GM23248 (cell line): ENCODE results near the gene ZNF821. TPM values are rescaled to one million over a fixed set of nuclear protein-coding genes. Genes with fewer than 3 reads are reported as not detected.

Experiments used
- DNase-seq: peaks from one replicate; pipeline ENCODE4 v3.0.0-alpha.2; 2015
- H2AFZ ChIP-seq: fragments of 200-600 bp; sonication (generic); 2 replicates; pipeline ENCODE4 v1.6.1; 2016; ENCODE audit warnings: antibody characterized with exemption
- H3F3A ChIP-seq: fragments of 200-600 bp; sonication (generic); 2 replicates; pipeline ENCODE4 v1.6.1; 2016; ENCODE audit warnings: mild to moderate bottlenecking, antibody characterized with exemption, mixed run types; ENCODE audit not compliant: insufficient read depth
- H3K27ac ChIP-seq: fragments of 200-600 bp; sonication (generic); 2 replicates; pipeline ENCODE4 v1.5.1; 2016; ENCODE audit warnings: mild to moderate bottlenecking
- H3K27me3 ChIP-seq: fragments of 200-600 bp; sonication (generic); replicated peaks from 2 replicates; pipeline ENCODE4 v1.6.1; 2016; ENCODE audit warnings: mild to moderate bottlenecking; ENCODE audit not compliant: insufficient read depth
- H3K36me3 ChIP-seq: fragments of 200-600 bp; sonication (generic); 2 replicates; pipeline ENCODE4 v1.6.1; 2016; ENCODE audit warnings: low read depth, mild to moderate bottlenecking
- H3K4me1 ChIP-seq: fragments of 200-600 bp; sonication (generic); 2 replicates; pipeline ENCODE4 v1.6.1; 2016; ENCODE audit warnings: mild to moderate bottlenecking; ENCODE audit not compliant: insufficient read depth
- H3K4me2 ChIP-seq: fragments of 200-600 bp; sonication (generic); one replicate; pipeline ENCODE4 v1.6.1; 2016; ENCODE audit warnings: mild to moderate bottlenecking; ENCODE audit not compliant: unreplicated experiment
- H3K4me3 ChIP-seq: fragments of 200-600 bp; sonication (generic); 2 replicates; pipeline ENCODE4 v1.5.1; 2016; ENCODE audit warnings: mild to moderate bottlenecking
- H3K79me2 ChIP-seq: fragments of 200-600 bp; sonication (generic); 2 replicates; pipeline ENCODE4 v1.6.1; 2016; ENCODE audit warnings: mild to moderate bottlenecking; ENCODE audit not compliant: insufficient read depth
- H3K9ac ChIP-seq: fragments of 200-600 bp; sonication (generic); 2 replicates; pipeline ENCODE4 v1.6.1; 2016; ENCODE audit warnings: mild to moderate bottlenecking
- H3K9me2 ChIP-seq: fragments of 200-600 bp; sonication (generic); 2 replicates; pipeline ENCODE4 v1.6.1; 2016; ENCODE audit warnings: mixed run types, mild to moderate bottlenecking, moderate library complexity; ENCODE audit not compliant: insufficient read depth
- H3K9me3 ChIP-seq: fragments of 200-600 bp; sonication (generic); one replicate; pipeline ENCODE4 v1.6.1; 2017; ENCODE audit warnings: low read depth
- H4K20me1 ChIP-seq: fragments of 200-600 bp; sonication (generic); 2 replicates; pipeline ENCODE4 v1.6.0; 2016; ENCODE audit not compliant: insufficient read depth
- EZH2 ChIP-seq: fragments of 200-600 bp; sonication (generic); IDR thresholded peaks from 2 replicates; pipeline ENCODE4 v1.6.1; 2018; ENCODE audit warnings: antibody characterized with exemption, mild to moderate bottlenecking; ENCODE audit not compliant: insufficient read depth, poor library complexity, severe bottlenecking
- EZH2phosphoT487 ChIP-seq: fragments of 200-600 bp; sonication (generic); IDR thresholded peaks from 2 replicates; pipeline ENCODE4 v1.6.1; 2018; ENCODE audit warnings: antibody characterized with exemption, moderate library complexity, mild to moderate bottlenecking, low read depth; ENCODE audit not compliant: insufficient read depth
- WGBS, 2 experiments: methylation state at CpG; one replicate each; pipeline ENCODE4 v1.1.6; 2015 to 2017; ENCODE audit warnings: low lambda C conversion rate in 2 of 2, low coverage in 1 of 2; ENCODE audit errors: missing lambda C conversion rate in 2 of 2; 5-methylcytosine and 5-hydroxymethylcytosine counted together
- in situ Hi-C: fragments of 300-500 bp; cut with MboI; formaldehyde crosslinking; loops from 2 replicates; pipeline ENCODE4 v1.15.0; 2020
- polyA plus RNA-seq: library from polyadenylated mRNA; unstranded; fragments of >200 nt; fragmentation: Nextera tagmentation; extraction: Ambion mirVana; gene quantifications from 2 replicates; pipeline ENCODE4 v1.2.1, GENCODE V29; 2016
- total RNA-seq: library from RNA; depleted of rRNA; stranded (reverse); fragments of >200 nt; shearing (Covaris generic); gene quantifications from 2 replicates; pipeline ENCODE4 v1.2.3, GENCODE V29; 2014

The ZNF821 gene
- total and polyA plus RNA-seq, 2 experiments from 2014 or later = 6.3 to 21.4 TPM

DNA sequence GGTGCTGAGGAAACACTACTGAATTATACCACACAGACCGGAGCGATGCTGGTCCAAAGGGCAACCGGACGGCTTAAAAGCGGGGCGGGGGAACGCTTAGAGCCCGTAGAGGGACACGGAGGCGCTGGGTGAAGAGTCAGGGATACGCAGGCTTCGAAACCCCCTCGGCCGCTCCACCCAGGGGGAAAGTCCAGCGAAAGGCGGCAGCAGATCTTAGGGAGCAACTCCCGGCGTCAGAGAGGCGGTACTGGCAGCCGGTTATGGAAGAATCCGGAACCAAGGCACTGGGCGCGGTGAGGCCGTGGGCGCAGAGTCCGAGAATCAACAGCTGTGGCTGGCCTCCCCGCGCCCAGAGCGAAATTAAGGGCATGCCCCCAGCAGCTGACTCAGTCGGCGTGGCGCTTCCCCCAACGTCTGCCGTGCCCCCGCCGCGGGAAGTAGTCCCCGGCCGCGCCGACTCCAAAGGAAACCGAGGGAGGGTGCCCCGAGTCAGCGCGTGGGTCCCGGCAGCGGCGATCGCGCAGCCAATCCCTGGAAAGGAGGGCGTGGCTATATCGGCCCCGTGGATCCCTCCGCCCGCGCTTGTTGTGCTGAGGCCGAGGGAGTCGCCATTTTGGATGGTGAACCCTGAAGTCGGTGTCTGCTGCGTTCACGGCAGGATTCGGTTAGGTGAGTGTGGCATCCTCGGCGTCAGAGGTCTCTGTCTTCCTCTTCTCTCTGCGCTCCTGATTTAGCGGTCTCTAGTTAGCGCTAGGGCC is 11.1 kb upstream of the ZNF821 start, which contains the start of gene IST1:
IST1 (plus strand) TSS at position 611 of the 758 bp plus-strand sequence. CDS start 20,110 bp downstream, outside the sequence.
- Histone ChIP-seq H3K9me2 (no peaks in the 10 kb centered on the region), H3K4me3 (peak within 1 kb of the TSS; percentile 90), H4K20me1 (peaks cover 8% of the 10 kb centered on the region; the same call in 1 of the 2 replicates), H3K9me3 (no peaks in the 10 kb centered on the region), H3K4me1 (peaks cover 8% of the 10 kb centered on the region; the same call in 1 of the 2 replicates), H3K9ac (peak within 1 kb of the TSS; percentile 98), H3K27ac (peak within 1 kb of the TSS; percentile 91), H2AFZ (peak within 1 kb of the TSS; percentile 89), H3K79me2 (peaks cover 47% of the 10 kb centered on the region), H3K36me3 (no peaks in the 10 kb centered on the region), H3K27me3 (no peaks in the 10 kb centered on the region), H3K4me2 (peak within 1 kb of the TSS; percentile 96), H3F3A (peaks cover 7% of the 10 kb centered on the region)
- DNase-seq = peak; percentile 100
- WGBS, 2 experiments = 0 to 1% methylated on average over 57 to 64 of the region's 67 CpGs
- no peak for TF ChIP-seq EZH2
- TF ChIP-seq EZH2phosphoT487 = no peak
- in situ Hi-C loops = no loop called here

DNA sequence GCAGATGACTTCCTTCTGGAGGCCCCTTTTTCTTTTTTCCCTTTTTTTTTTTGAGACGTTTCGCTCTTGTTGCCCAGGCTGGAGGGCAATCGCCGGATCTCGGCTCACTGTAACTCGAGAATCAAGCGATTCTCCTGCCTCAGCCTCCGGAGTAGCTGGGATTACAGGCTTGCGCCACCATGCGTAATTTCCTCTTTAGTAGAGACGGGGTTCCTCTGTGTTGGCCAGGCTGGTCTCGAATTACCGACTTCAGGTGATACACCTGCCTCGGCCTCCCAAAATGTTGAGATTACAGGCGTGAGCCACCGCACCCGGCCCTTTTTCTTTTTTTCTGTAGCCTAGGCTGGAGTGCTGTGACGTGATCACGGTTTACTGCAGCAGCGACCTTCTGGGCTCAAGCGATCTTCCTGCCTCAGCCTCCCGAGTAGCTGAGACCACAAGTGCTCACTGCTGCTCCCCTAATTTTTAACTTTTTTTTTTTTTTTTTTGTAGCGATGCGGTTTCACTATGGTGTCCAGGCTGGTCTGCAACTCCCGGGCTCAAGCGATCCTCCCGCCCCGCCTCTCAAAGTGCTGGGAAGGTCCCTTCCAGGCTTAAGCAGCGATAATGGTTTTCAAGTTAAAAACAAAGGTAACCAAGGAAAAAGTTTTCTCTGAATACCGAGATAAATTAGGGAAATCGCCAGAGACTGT is 10.4 kb upstream of the ZNF821 start:
- in situ Hi-C loops = no loop called here
- Histone ChIP-seq H3K27me3 (no peaks in the 10 kb centered on the region), H3K4me3 (peak overlapping the region; percentile 90), H3F3A (peaks cover 7% of the 10 kb centered on the region), H3K36me3 (no peaks in the 10 kb centered on the region), H2AFZ (peak overlapping the region; percentile 89), H3K27ac (peak overlapping the region; percentile 91), H3K4me1 (peaks cover 8% of the 10 kb centered on the region; the same call in 1 of the 2 replicates), H3K9me3 (no peaks in the 10 kb centered on the region), H4K20me1 (peaks cover 8% of the 10 kb centered on the region; the same call in 1 of the 2 replicates), H3K9ac (peak overlapping the region; percentile 98), H3K79me2 (peaks cover 40% of the 10 kb centered on the region), H3K9me2 (no peaks in the 10 kb centered on the region), H3K4me2 (peak overlapping the region; percentile 87)
- no peak for TF ChIP-seq EZH2
- no peak for TF ChIP-seq EZH2phosphoT487
- DNase-seq = peak; percentile 74
- WGBS, 2 experiments = 1% methylated on average over 30 to 31 of the region's 31 CpGs

DNA sequence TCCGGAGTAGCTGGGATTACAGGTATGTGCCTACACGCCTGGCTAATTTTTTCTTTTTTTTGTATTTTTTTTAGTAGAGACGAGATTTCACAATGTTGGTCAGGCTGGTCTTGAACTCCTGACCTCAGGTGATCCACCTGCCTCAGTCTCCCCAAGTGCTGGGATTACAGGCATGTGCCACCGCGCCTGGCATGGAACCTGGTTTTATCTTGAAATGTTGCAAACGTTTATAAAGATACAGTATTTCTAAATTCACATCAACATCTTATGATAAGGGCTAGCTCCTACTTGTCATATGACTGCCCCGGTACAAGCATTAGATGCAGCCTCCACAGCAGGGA is 9.9 kb upstream of the ZNF821 start:
- H3K36me3 ChIP-seq = no peaks in the 10 kb centered on the region
- peaks cover 7% of the 10 kb centered on the region for H3F3A ChIP-seq
- WGBS, 2 experiments = 30 to 32% methylated on average over 7 of the region's 7 CpGs
- H3K4me2 ChIP-seq = peak overlapping the region; percentile 87
- peak overlapping the region; percentile 90 for H3K4me3 ChIP-seq
- peak overlapping the region; percentile 98 for H3K9ac ChIP-seq
- TF ChIP-seq EZH2 = no peak
- TF ChIP-seq EZH2phosphoT487 = no peak
- no peak for DNase-seq
- H3K9me2 ChIP-seq = no peaks in the 10 kb centered on the region
- in situ Hi-C loops = no loop called here
- H3K27me3 ChIP-seq = no peaks in the 10 kb centered on the region
- H3K9me3 ChIP-seq = no peaks in the 10 kb centered on the region
- peak overlapping the region; percentile 89 for H2AFZ ChIP-seq
- peak overlapping the region; percentile 91 for H3K27ac ChIP-seq
- peaks cover 8% of the 10 kb centered on the region; the same call in 1 of the 2 replicates for H3K4me1 ChIP-seq
- peaks cover 35% of the 10 kb centered on the region for H3K79me2 ChIP-seq
- H4K20me1 ChIP-seq = peaks cover 8% of the 10 kb centered on the region; the same call in 1 of the 2 replicates

DNA sequence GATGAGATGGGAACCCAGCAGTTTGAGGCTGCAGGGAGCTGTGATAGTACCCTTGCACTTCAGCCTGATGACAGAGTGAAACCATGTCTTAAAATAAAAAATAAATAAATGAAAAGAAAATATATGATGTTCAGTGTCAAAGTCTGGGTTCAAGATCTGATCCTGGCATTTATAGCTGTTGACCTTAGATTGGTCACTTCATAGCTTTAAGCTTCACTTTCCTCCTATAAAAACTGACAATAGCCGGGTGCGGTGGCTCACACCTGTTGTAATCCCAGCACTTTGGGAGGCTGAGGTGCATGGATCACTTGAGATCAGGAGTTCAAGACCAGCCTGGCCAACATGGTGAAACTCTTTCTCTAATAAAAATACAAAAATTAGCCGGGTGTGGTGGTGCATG is 5.2 kb upstream of the ZNF821 start:
- no peak overlapping the region for H3K27ac ChIP-seq
- H3K9me3 ChIP-seq = no peaks in the 10 kb centered on the region
- H3K4me2 ChIP-seq = no peak overlapping the region
- H2AFZ ChIP-seq = no peak overlapping the region
- no peaks in the 10 kb centered on the region for H3K27me3 ChIP-seq
- no peaks in the 10 kb centered on the region for H4K20me1 ChIP-seq
- TF ChIP-seq EZH2phosphoT487 = no peak
- no peak for TF ChIP-seq EZH2
- peaks cover 18% of the 10 kb centered on the region for H3F3A ChIP-seq
- no peak overlapping the region for H3K9ac ChIP-seq
- H3K36me3 ChIP-seq = no peaks in the 10 kb centered on the region
- no peak overlapping the region for H3K4me3 ChIP-seq
- no peaks in the 10 kb centered on the region for H3K79me2 ChIP-seq
- no peaks in the 10 kb centered on the region for H3K9me2 ChIP-seq
- 87 to 91% methylated on average over 3 of the region's 3 CpGs for WGBS, 2 experiments
- in situ Hi-C loops = no loop called here
- DNase-seq = no peak
- H3K4me1 ChIP-seq = no peaks in the 10 kb centered on the region
